Cerebellar cortex (tissue), 1 donor: ENCODE measurements around the gene TSPAN14.
A peak's percentile ranks its signal among the peaks of the same experiment; 100 is the strongest.

ENCODE experiments used
- DNase-seq: peaks from one replicate; pipeline ENCODE4 v3.0.0-alpha.2; 2015; ENCODE audit warnings: low spot score

The TSPAN14 gene

GRCh38 chr10:80488539-80489066 lies 34.5 kb downstream of the TSPAN14 start:
- DNase-seq, result no peak

- DNase-seq, result no peak
These were observed 35.4 kb downstream of the TSPAN14 start for GRCh38 chr10:80489371-80490112.

- DNase-seq, result no peak
These were observed 37.4 kb downstream of the TSPAN14 start for GRCh38 chr10:80491251-80492102.

GRCh38 chr10:80492848-80493521 lies 38.9 kb downstream of the TSPAN14 start:
- DNase-seq, result no peak

- DNase-seq, result no peak
These were observed 39.5 kb downstream of the TSPAN14 start for GRCh38 chr10:80493522-80494051.

- no peak for DNase-seq
These were observed 42.6 kb downstream of the TSPAN14 start for GRCh38 chr10:80496555-80497172.

GRCh38 chr10:80497187-80498077 lies 43.3 kb downstream of the TSPAN14 start:
- no peak for DNase-seq

GRCh38 chr10:80498078-80498832 lies 44.1 kb downstream of the TSPAN14 start:
- DNase-seq, result no peak

- peak; percentile 7 for DNase-seq
These were observed 45.0 kb downstream of the TSPAN14 start for GRCh38 chr10:80498833-80499741.

GRCh38 chr10:80500572-80501380 lies 46.7 kb downstream of the TSPAN14 start:
- no peak for DNase-seq

- no peak for DNase-seq
These were observed 47.3 kb downstream of the TSPAN14 start for GRCh38 chr10:80501381-80501912.

- DNase-seq, result no peak
These were observed 47.9 kb downstream of the TSPAN14 start for GRCh38 chr10:80501913-80502521.

- no peak for DNase-seq
These were observed 48.8 kb downstream of the TSPAN14 start for GRCh38 chr10:80502621-80503583.

GRCh38 chr10:80503584-80504157 lies 49.6 kb downstream of the TSPAN14 start:
- DNase-seq, result no peak

- no peak for DNase-seq
These were observed 50.2 kb downstream of the TSPAN14 start for GRCh38 chr10:80504158-80504811.
